ENCODE measurements around the gene COL16A1.

Gene COL16A1

GRCh38 chr1:31650161-31651088 is 53.4 kb downstream of the COL16A1 start:
- Histone ChIP-seq H3K9me2 (replicated peaks; ENCODE audit: insufficient read depth, low read length) (no peaks in the 10 kb centered on the region), H2AFZ (ENCODE audit: low read length) (no peak overlapping the region), H3K36me3 (replicated peaks; ENCODE audit: insufficient read depth, low read length) (no peaks in the 10 kb centered on the region), H3K27ac (ENCODE audit: low read length) (no peak overlapping the region), H3K9me3 (replicated peaks; ENCODE audit: insufficient read depth, low read length) (no peaks in the 10 kb centered on the region), H3K4me3 (ENCODE audit: low read length) (no peak overlapping the region), H3K9ac (ENCODE audit: low read length) (no peak overlapping the region), H4K20me1 (ENCODE audit: insufficient read depth, low read length) (no peaks in the 10 kb centered on the region), H3F3A (ENCODE audit: insufficient read depth, low read length) (no peaks in the 10 kb centered on the region), H3K79me2 (ENCODE audit: low read length) (no peaks in the 10 kb centered on the region), H3K4me1 (ENCODE audit: low read length) (peaks cover 4% of the 10 kb centered on the region; the same call in 1 of the 2 replicates), H3K4me2 (ENCODE audit: low read depth, low read length) (no peak overlapping the region), H3K27me3 (replicated peaks; ENCODE audit: insufficient read depth, low read length) (peaks cover 19% of the 10 kb centered on the region; the same call in 1 of the 2 replicates)
- no peak for TF ChIP-seq EZH2 (optimal IDR thresholded peaks at IDR 0.05; ENCODE audit: low read depth, low read length)
- no peak for TF ChIP-seq EZH2phosphoT487 (IDR thresholded peaks at IDR 0.05; ENCODE audit: low read length)
- TF ChIP-seq CTCF (IDR thresholded peaks at IDR 0.05; ENCODE audit: low read length) = no peak
- DNase-seq = no peak

GRCh38 chr1:31648641-31649357 is 55.0 kb downstream of the COL16A1 start:
- Histone ChIP-seq H3K27ac (ENCODE audit: low read length) (no peak overlapping the region), H3K9me2 (replicated peaks; ENCODE audit: insufficient read depth, low read length) (no peaks in the 10 kb centered on the region), H3K9ac (ENCODE audit: low read length) (no peak overlapping the region), H3K79me2 (ENCODE audit: low read length) (peaks cover 8% of the 10 kb centered on the region), H3K4me2 (ENCODE audit: low read depth, low read length) (no peak overlapping the region), H3K27me3 (replicated peaks; ENCODE audit: insufficient read depth, low read length) (peaks cover 17% of the 10 kb centered on the region; the same call in 1 of the 2 replicates), H3K4me3 (ENCODE audit: low read length) (no peak overlapping the region), H2AFZ (ENCODE audit: low read length) (no peak overlapping the region), H3F3A (ENCODE audit: insufficient read depth, low read length) (no peaks in the 10 kb centered on the region), H3K36me3 (replicated peaks; ENCODE audit: insufficient read depth, low read length) (no peaks in the 10 kb centered on the region), H4K20me1 (ENCODE audit: insufficient read depth, low read length) (no peaks in the 10 kb centered on the region), H3K9me3 (replicated peaks; ENCODE audit: insufficient read depth, low read length) (no peaks in the 10 kb centered on the region), H3K4me1 (ENCODE audit: low read length) (peaks cover 4% of the 10 kb centered on the region)
- DNase-seq = no peak
- TF ChIP-seq EZH2phosphoT487 (IDR thresholded peaks at IDR 0.05; ENCODE audit: low read length) = no peak
- TF ChIP-seq CTCF (IDR thresholded peaks at IDR 0.05; ENCODE audit: low read length) = no peak
- TF ChIP-seq EZH2 (optimal IDR thresholded peaks at IDR 0.05; ENCODE audit: low read depth, low read length) = no peak

GRCh38 chr1:31648190-31648589 is 55.6 kb downstream of the COL16A1 start:
- Histone ChIP-seq H3K4me1 (ENCODE audit: low read length) (peaks cover 7% of the 10 kb centered on the region), H4K20me1 (ENCODE audit: insufficient read depth, low read length) (no peaks in the 10 kb centered on the region), H3K27ac (ENCODE audit: low read length) (no peak overlapping the region), H2AFZ (ENCODE audit: low read length) (no peak overlapping the region), H3K4me2 (ENCODE audit: low read depth, low read length) (no peak overlapping the region), H3K9ac (ENCODE audit: low read length) (no peak overlapping the region), H3K9me2 (replicated peaks; ENCODE audit: insufficient read depth, low read length) (no peaks in the 10 kb centered on the region), H3K27me3 (replicated peaks; ENCODE audit: insufficient read depth, low read length) (peaks cover 15% of the 10 kb centered on the region; the same call in 1 of the 2 replicates), H3K4me3 (ENCODE audit: low read length) (no peak overlapping the region), H3F3A (ENCODE audit: insufficient read depth, low read length) (no peaks in the 10 kb centered on the region), H3K9me3 (replicated peaks; ENCODE audit: insufficient read depth, low read length) (no peaks in the 10 kb centered on the region), H3K79me2 (ENCODE audit: low read length) (peaks cover 14% of the 10 kb centered on the region), H3K36me3 (replicated peaks; ENCODE audit: insufficient read depth, low read length) (no peaks in the 10 kb centered on the region)
- no peak for DNase-seq
- TF ChIP-seq EZH2 (optimal IDR thresholded peaks at IDR 0.05; ENCODE audit: low read depth, low read length) = no peak
- TF ChIP-seq EZH2phosphoT487 (IDR thresholded peaks at IDR 0.05; ENCODE audit: low read length) = no peak
- no peak for TF ChIP-seq CTCF (IDR thresholded peaks at IDR 0.05; ENCODE audit: low read length)

Data from MM.1S (cell line).